Measurements from ENCODE around the gene CDH4.

DNA sequence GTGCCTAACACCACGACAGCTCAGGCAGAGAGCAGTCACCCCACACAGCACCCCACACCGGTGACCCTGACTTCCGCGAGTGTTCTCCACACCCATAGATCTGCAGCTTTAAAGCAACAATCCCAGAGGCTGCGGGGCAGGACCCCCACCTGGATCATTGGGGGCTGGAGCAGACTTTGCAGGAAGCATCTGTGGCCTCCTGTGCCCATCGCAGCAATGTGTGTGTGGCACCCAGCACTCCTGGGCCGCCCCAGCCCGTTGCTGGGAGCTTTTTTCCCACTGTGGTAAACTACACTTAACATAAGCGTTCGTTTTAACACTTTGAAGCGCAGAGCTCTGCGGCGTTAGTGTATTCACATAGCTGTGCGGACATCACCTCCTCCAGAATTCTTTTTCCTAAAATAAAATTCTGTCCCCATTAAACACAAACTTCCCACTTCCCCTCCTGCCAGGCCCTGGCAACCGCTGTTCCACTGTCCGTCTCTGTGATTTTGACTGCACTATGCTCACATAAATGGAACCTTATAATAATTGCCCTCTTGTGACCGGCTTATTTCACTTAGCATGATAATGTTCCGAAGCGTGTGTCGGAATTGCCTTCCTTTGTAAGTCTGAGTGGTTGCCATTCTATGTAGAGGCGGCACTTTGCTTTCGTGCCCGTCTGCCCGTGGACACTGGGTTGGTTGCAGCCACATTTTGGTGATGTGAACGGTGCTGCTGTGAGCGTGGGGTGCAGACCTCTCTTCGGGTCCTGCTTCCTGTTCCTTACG is 382.5 kb downstream of the CDH4 start:
- TF ChIP-seq, protein P1, sequence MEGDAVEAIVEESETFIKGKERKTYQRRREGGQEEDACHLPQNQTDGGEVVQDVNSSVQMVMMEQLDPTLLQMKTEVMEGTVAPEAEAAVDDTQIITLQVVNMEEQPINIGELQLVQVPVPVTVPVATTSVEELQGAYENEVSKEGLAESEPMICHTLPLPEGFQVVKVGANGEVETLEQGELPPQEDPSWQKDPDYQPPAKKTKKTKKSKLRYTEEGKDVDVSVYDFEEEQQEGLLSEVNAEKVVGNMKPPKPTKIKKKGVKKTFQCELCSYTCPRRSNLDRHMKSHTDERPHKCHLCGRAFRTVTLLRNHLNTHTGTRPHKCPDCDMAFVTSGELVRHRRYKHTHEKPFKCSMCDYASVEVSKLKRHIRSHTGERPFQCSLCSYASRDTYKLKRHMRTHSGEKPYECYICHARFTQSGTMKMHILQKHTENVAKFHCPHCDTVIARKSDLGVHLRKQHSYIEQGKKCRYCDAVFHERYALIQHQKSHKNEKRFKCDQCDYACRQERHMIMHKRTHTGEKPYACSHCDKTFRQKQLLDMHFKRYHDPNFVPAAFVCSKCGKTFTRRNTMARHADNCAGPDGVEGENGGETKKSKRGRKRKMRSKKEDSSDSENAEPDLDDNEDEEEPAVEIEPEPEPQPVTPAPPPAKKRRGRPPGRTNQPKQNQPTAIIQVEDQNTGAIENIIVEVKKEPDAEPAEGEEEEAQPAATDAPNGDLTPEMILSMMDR (optimal IDR thresholded peaks at IDR 0.05 in 1 of 3, IDR thresholded peaks at IDR 0.05 in 1 of 3, conservative IDR thresholded peaks at IDR 0.05 in 1 of 3; ENCODE audit: extremely low read depth in 1 of 3, insufficient read depth in 2 of 3, low read length in 3 of 3): no peak
- no peak for TF ChIP-seq EZH2 (IDR thresholded peaks at IDR 0.05; ENCODE audit: low read length)

All from keratinocyte (primary cell).